ENCODE data around the gene SMIM1.

The SMIM1 gene

DNA sequence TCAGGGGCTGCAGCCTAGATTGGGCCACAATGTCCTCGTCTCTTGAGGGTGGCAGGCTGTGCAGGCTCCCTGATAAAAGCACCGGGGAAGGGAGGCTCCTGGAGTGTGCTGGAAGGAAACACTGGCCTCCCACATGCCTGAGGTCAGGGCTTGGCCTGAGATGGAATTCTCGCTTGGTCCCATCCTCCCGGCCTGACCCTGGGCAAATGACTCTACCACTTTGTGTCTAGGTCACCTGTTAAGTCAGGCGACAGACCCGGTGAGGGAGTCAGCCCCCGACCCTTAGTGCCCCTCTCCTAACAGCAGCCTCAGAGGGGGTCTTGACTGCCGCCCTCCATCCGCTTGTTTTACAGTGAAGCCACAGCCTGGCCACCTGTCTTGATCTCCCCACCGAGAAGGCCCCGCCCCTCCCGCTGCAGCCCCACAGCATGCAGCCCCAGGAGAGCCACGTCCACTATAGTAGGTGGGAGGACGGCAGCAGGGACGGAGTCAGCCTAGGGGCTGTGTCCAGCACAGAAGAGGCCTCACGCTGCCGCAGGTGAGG is 2.5 kb downstream of the SMIM1 start:
- DNase-seq (ENCODE audit: insufficient read length, low spot score): no peak
- FAIRE-seq: no peak
- TF ChIP-seq SPI1 (IDR thresholded peaks at IDR 0.05; ENCODE audit: low read depth, low read length): no peak
- TF ChIP-seq POLR2AphosphoS5 (IDR thresholded peaks at IDR 0.05; ENCODE audit: low read depth, low read length): no peak
- TF ChIP-seq POLR2A (IDR thresholded peaks at IDR 0.05; ENCODE audit: low read depth, low read length): no peak

DNA sequence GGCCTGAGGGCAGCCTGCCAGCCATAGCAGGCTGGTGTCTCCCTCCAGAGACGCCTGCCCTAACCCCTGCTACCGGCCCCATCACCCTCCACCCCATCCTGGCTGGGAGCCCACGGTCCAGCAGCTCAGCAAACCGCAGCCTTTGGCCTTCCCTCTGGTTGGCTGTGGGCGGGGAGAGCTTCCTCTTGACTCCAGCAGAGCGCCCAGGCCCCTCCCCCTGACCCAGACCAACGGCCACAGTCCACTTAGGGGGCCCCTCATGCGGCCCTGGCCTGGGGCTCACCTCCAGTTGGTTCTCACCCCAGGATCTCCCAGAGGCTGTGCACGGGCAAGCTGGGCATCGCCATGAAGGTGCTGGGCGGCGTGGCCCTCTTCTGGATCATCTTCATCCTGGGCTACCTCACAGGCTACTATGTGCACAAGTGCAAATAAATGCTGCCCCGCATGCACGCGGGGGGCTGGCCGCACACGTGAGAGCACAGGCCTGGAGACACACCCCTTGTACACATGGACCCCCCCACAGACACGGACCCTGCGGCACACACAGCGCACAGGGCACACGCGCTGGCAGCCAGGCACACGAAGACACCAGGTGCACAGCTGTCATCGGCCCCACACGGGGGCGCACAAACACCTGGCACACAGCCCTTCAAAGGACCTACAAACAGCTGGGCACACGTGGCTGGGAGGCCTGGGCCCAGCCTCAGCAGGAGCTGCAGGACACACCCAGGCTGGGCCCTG is 3.1 kb downstream of the SMIM1 start:
- FAIRE-seq: peak; percentile 92
- DNase-seq (ENCODE audit: insufficient read length, low spot score): peak; percentile 86
- TF ChIP-seq POLR2A (IDR thresholded peaks at IDR 0.05; ENCODE audit: low read depth, low read length) (no peak), POLR2AphosphoS5 (IDR thresholded peaks at IDR 0.05; ENCODE audit: low read depth, low read length) (no peak), POU2F2 (IDR thresholded peaks at IDR 0.05; ENCODE audit: low read depth, low read length) (no peak), SPI1 (IDR thresholded peaks at IDR 0.05; ENCODE audit: low read depth, low read length) (no peak), TAF1 (IDR thresholded peaks at IDR 0.05; ENCODE audit: low read depth, low read length) (no peak), PAX5 (IDR thresholded peaks at IDR 0.05; ENCODE audit: insufficient read depth, low read length, severe bottlenecking) (no peak)

GRCh38 chr1:3776231-3776961 is 3.8 kb downstream of the SMIM1 start:
- DNase-seq (ENCODE audit: insufficient read length, low spot score) (no peak), FAIRE-seq (no peak)
- TF ChIP-seq POLR2A (IDR thresholded peaks at IDR 0.05; ENCODE audit: low read depth, low read length) (no peak), SPI1 (IDR thresholded peaks at IDR 0.05; ENCODE audit: low read depth, low read length) (no peak), POLR2AphosphoS5 (IDR thresholded peaks at IDR 0.05; ENCODE audit: low read depth, low read length) (no peak), POU2F2 (IDR thresholded peaks at IDR 0.05; ENCODE audit: low read depth, low read length) (no peak), TAF1 (IDR thresholded peaks at IDR 0.05; ENCODE audit: low read depth, low read length) (no peak)

DNA sequence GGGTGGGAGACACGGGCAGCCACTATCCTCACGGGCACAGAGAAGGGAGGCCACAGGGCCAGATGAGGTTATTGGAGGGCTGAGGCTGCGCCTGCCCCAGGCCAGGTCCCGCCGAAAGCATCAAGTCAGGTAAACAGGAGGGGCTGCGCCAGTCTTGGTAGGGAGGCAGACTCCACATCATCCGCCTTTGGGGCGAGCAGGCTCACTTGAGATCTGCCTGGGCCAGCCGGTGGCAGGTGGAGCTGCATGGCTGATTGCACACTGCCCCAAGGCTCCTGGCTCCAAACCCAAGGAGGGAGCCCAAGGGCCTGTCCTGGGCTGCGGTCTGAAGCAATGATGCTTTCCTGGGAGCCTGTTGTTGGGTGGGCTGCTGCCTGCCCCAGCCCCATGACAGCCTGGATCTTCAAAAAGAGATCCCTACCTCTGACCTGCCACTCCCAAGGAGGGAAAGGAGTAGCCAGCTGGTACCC is 4.6 kb downstream of the SMIM1 start:
- no peak for TF ChIP-seq TAF1 (IDR thresholded peaks at IDR 0.05; ENCODE audit: low read depth, low read length)
- TF ChIP-seq SPI1 (IDR thresholded peaks at IDR 0.05; ENCODE audit: low read depth, low read length): no peak
- no peak for TF ChIP-seq POLR2A (IDR thresholded peaks at IDR 0.05; ENCODE audit: low read depth, low read length)
- no peak for TF ChIP-seq POU2F2 (IDR thresholded peaks at IDR 0.05; ENCODE audit: low read depth, low read length)
- no peak for TF ChIP-seq PAX5 (IDR thresholded peaks at IDR 0.05; ENCODE audit: insufficient read depth, low read length, severe bottlenecking)
- no peak for TF ChIP-seq POLR2AphosphoS5 (IDR thresholded peaks at IDR 0.05; ENCODE audit: low read depth, low read length)
- FAIRE-seq: no peak
- no peak for DNase-seq (ENCODE audit: insufficient read length, low spot score)

DNA sequence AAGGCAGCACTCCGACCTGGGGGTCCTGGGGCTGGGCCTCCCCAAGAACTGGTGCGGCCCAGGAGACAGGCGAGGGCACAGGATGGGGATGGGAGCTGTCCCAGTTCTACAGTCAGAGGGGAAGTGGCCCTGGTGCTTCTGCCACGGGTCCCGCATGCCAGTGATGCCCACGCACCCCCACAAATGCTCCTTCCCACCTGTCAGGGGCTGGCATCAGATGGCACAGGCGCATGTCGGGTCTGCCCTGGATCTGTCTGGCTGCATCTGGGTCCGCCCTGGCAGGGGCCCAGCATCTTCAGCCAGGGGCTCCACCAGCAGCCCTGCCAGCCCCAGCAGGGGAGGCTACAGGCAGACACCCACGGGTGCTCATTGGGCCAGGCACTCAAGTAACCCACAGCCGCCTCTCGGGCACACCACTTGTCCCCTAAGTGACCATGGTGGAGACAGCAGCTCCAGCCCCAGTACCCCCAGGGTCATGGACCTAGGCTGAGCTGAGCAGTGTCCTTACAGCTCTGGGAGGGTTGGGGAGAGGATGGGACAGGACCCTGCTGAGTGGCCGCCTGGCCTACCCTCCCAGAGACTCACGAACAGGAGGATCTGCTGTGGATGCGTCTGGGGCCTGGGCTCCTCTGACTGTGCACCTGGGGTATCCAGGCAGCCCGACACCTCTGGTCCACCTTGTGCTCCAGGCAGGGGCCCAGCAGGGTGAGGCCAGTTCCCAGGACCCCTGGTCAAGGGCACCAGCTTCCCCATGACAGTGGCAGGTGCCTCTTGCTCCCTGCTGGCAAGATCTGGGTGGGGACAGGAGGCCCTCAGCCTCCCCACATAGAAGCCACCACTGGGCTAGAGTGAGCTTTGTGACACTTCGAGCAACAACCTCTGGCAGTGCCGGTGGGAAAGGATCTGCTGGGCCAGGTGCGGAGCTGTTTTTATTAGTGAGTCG is 5.4 kb downstream of the SMIM1 start:
- FAIRE-seq (no peak), DNase-seq (ENCODE audit: insufficient read length, low spot score) (no peak)
- no peak for TF ChIP-seq TAF1 (IDR thresholded peaks at IDR 0.05; ENCODE audit: low read depth, low read length)
- TF ChIP-seq POU2F2 (IDR thresholded peaks at IDR 0.05; ENCODE audit: low read depth, low read length): no peak
- no peak for TF ChIP-seq POLR2AphosphoS5 (IDR thresholded peaks at IDR 0.05; ENCODE audit: low read depth, low read length)
- no peak for TF ChIP-seq POLR2A (IDR thresholded peaks at IDR 0.05; ENCODE audit: low read depth, low read length)
- no peak for TF ChIP-seq SPI1 (IDR thresholded peaks at IDR 0.05; ENCODE audit: low read depth, low read length)
- TF ChIP-seq PAX5 (IDR thresholded peaks at IDR 0.05; ENCODE audit: insufficient read depth, low read length, severe bottlenecking): no peak

DNA sequence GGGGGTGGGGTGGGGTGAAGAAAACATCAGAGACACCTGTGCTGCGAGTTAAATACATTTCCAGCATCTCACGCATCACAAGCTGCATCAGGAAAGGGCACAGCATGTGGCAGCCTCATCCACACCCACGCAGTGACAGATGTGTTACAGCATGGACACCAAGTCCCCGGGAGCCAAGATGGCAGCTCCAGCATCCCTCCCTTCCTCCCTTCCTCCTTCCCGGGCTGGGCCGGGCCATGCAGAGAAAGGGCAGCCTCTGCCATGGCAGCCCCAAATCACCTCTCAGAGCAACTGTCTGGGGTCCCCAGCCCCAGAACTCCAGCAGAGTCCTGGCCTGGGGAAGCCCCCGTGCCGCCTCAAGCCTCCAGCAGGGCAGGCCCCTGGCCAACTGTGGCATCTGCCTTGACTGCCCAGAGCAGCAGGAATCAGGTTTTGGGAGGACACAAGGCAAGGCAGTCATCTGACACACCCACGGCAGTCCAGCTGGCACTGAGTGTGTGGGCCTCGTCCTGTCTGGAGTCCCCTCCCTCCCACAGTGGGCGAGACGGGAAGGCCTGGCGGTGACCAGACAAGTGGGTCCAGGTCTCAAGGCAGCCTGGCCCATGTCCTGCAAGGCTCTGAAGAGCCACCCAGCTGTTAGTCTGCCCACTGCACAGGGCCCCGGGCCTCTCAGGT is 6.2 kb downstream of the SMIM1 start:
- no peak for TF ChIP-seq SPI1 (IDR thresholded peaks at IDR 0.05; ENCODE audit: low read depth, low read length)
- no peak for TF ChIP-seq TAF1 (IDR thresholded peaks at IDR 0.05; ENCODE audit: low read depth, low read length)
- no peak for TF ChIP-seq PAX5 (IDR thresholded peaks at IDR 0.05; ENCODE audit: insufficient read depth, low read length, severe bottlenecking)
- peak; percentile 24; the same call in 1 of the 2 replicates for TF ChIP-seq POLR2A (IDR thresholded peaks at IDR 0.05; ENCODE audit: low read depth, low read length)
- TF ChIP-seq POU2F2 (IDR thresholded peaks at IDR 0.05; ENCODE audit: low read depth, low read length): no peak
- TF ChIP-seq POLR2AphosphoS5 (IDR thresholded peaks at IDR 0.05; ENCODE audit: low read depth, low read length): peak; percentile 43; the same call in 1 of the 2 replicates
- DNase-seq (ENCODE audit: insufficient read length, low spot score) (no peak), FAIRE-seq (no peak)

DNA sequence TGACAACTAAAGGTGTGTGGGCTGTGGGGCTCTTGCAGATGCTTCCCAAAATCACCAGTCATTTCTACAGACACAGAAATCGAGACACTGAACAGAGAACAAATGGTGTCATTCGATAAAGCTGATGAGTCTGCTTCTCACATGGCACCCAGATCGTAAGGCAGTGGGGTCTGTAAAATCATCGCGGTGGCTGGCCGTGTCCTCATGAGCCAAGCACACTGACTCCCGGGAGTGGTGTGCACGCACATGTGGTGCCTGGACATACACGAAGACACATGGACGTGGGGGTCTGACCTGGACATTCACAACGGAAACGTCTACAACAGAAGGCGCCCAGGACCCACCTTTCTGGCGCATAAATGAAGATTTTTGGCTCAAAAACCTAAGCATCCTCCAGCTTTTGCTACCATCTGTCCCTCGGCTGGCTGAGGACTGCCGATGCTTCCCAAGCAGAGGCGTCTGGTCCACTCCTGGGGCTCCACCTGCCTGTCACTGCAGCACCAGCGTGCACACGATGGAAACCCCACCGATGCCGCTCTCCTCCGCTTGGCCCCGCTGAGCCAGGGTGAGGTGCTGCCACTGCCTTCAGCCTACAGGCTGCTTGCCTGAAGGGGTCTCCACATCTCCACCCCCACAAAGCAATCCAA is 6.8 kb downstream of the SMIM1 start:
- no peak for FAIRE-seq

More for the DNA sequence above, 6.8 kb downstream of the SMIM1 start:
- TF ChIP-seq POLR2AphosphoS5 (IDR thresholded peaks at IDR 0.05; ENCODE audit: low read depth, low read length): no peak
- TF ChIP-seq PAX5 (IDR thresholded peaks at IDR 0.05; ENCODE audit: insufficient read depth, low read length, severe bottlenecking): no peak
- TF ChIP-seq TAF1 (IDR thresholded peaks at IDR 0.05; ENCODE audit: low read depth, low read length): no peak
- TF ChIP-seq POU2F2 (IDR thresholded peaks at IDR 0.05; ENCODE audit: low read depth, low read length): no peak
- no peak for TF ChIP-seq POLR2A (IDR thresholded peaks at IDR 0.05; ENCODE audit: low read depth, low read length)
- no peak for TF ChIP-seq SPI1 (IDR thresholded peaks at IDR 0.05; ENCODE audit: low read depth, low read length)
- DNase-seq (ENCODE audit: insufficient read length, low spot score): no peak

All from GM12891 (cell line).